NCI-H2171 (cell line): ENCODE results near the gene OPA1.
"Not testable (repeated sequence)": the region's sequence is repeated elsewhere in the genome, so short reads cannot be mapped to it uniquely, and the experiment has no call there.

Source experiments
- DNase-seq: peaks from one replicate; lab custom pipeline; 2025; lab: John Stamatoyannopoulos, UW

Gene OPA1

DNA sequence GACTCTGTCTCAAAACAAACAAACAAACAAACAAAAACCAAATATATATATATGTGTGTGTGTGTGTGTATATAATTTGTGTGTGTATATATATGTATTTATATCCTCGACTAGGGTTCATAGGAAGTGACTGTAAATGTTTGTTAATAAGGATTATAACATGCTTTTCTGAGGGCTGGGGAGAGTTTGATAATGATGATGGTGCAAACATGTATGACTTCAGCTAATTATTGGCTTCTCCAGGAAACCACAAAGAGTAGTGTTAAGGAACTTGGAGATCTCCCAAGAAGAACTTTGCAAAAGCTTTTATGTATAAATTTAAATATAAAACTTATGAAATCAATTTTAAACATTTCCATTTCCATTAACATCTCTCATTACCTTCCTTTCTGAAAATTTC is 3.9 kb upstream of the OPA1 start:
- DNase-seq = no peak

DNA sequence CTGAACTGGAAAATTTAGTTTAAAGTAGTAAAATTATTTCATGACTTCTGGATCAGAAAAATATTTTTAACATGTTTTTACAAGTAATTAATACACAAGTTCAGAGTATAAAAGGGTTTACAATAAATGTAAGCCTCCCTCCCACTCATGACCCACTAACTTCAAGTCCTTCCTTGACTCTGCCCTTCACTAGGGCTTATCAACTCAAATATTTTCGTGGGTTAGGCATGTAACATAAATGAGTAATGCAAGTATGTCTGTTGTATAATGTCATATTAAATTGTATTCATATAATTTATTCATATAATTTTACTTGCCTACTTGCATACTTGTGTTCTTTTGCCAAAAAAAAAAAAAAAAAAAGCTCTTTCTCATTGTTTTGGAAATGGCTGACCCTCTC is 3.4 kb upstream of the OPA1 start:
- no peak for DNase-seq

DNA sequence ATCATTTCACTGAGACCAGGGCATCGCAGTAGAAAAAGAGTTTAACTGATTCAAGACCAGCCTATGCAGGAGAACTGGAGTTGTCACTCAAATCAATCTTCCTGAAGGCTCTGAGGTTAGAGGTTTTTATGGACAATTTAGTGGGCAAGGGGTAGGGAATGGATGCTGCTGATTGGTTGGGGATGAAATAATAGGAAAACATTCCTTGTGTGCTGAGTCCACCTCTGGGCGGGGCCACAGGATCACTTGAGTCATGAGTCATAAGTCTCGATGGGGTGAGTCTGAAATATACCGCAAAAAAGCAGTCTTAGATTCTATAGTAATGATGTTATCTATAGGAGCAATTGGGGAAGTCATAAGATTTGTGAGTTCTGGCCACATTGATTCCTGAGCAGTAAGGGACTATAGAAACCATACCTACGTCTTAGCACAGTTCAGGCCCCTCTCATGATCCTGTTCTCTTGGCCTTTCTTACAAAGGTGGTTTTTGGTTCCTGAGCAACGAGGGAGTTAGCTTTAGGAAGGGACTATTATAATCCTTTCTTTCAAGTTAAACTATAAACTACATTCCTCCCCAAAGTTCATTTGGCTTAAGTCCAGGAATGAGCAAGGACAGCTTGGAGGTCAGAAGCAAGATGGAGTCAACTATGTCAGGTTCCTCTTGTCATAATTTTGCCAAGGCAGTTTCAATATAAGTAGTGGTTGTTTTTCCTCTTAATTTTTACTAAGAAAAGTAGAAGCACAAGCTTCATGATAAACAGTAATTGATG is 2.7 kb upstream of the OPA1 start:
- no peak for DNase-seq

DNA sequence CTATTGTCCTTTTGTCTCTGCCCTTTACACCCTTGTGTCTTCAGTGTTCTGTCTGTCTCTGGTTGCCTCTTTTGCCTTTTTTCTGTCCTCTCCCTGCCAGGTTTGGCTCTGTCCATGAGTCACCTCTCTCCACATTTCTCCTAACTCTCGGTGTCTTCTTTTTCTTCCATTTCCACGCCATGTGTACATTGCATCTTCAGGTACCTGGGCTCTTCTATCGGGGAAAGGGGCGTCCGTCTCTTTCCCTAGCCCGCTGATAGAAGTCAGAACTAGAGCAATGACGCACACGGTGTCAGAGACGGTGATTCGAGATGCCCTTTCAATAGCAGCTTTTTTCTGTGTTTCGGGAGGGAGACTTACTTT is 641 bp downstream of the OPA1 start:
- no peak for DNase-seq

DNA sequence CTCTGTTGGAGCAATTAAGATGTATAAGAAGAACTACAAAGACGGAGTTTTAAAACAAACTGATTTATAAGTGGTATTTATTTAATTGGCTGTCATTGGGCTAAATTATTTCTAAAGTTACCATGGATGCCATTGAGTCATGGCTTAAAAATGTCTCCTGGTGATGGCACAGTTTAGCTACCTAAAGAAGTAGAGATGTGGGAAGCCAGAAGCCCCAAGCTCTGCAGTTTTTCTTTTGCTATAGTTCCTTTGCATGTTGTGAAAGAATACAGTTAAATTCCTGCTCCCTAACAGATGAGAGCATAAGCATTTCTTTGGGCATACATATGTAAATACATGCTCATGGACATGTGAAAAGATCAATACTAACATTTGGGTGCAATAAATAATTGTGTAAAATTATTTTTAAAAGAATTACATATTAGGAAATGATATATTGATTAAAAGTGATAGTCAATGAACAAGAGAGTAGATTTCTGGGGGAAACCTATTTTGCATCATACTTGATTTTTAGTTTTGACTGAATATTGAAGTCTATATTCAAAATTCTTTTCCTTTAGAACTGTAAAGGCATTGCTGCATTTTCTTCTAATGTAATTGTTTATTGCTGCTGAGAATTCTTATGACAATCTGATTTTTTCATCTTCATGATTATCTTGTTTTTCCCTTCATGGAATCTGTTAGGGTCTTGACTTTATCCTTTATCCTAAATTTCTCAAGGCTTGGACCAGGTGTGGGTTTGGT is 2.1 kb downstream of the OPA1 start:
- no peak for DNase-seq

DNA sequence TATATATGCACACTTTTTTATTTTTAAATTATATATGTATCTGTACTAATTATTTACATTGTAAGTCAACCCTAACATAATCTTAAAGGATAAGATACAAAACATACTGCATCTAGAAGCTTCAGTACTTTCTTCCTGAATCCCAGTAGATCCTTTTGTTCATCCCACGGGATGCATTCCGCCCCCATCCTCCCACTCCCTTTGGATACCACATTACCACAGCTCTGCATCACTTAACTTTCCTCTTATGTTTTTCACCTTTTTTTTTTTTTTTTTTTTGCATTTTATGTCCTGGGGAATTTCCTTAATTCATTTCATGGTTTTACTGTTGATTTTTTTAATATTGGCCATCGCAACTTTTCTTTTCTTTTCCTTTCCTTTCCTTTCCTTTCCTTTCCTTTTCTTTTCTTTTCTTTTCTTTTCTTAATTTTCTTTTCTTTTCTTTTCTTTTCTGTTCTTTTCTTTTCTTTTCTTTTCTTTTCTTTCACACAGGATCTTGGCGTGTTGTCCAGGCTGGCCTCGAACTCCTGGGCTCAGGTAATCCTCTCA is 3.0 kb downstream of the OPA1 start:
- DNase-seq = no peak

DNA sequence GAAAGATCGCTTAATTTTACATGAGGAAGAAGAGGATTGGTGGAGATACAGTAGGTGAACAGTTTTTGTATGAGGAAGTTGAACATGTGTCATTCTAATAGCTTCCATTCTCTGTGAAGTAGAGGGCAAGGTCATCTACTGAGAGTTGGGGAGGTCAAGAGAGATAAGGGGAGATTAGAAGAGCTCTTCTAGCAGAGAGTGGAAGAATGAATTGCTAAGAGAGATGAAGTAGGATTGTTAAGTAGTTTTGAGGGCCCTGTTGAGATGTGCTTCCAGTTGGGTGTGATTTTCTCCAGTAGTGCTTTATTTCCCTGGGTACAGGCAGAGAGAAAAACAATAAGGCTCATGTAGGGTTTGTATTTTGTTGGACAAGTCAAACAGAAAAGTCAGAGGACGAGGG is 5.2 kb downstream of the OPA1 start:
- DNase-seq = no peak

DNA sequence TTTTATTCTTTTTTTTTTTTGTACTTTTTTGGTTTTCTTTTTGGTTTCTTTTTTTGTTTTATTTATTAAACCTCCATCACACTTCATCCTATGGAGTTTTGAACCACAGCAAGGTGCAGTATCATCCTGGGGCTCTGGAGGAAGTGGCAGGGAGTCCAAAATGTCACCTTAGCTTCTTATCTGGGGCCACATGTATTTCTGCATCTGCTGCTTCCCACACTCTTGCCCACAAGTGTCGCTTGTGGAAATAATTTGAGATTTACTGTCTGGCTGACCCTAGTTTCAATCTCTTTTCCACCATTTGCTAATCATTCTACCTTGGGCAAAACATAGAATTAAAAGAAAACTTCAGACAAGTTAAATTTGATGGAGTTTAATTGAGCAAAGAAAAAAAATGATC is 6.4 kb downstream of the OPA1 start:
- DNase-seq = no peak

DNA sequence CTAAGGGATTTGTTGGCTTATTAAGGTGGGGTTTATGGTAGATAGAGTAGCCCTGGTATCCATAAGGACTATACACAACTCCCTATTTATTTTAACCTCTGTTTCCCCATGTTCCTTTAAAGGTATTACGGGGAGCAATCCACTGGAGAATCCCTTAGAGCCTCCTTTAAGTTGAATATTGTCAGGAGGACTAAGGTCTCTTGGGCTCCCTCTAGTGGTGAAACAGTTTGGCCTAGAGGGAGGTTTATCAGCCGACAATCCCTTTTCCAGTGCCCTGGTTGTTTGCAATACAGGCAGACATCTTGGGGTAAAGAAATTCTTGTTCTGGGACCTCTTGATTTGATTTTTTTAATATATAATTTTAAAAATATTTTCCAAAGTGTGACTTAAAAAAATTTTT is 12.9 kb downstream of the OPA1 start:
- peak; percentile 71 for DNase-seq

DNA sequence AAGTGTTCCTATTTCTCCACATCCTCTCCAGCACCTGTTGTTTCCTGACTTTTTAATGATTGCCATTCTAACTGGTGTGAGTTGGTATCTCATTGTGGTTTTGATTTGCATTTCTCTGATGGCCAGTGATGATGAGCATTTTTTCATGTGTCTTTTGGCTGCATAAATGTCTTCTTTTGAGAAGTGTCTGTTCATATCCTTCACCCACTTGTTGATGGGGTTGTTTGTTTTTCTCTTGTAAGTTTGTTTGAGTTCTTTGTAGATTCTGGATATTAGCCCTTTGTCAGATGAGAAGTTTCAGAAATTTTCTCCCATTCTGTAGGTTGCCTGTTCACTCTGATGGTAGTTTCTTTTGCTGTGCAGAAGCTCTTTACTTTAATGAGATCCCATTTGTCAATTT is 13.9 kb downstream of the OPA1 start:
- not testable (repeated sequence) for DNase-seq

DNA sequence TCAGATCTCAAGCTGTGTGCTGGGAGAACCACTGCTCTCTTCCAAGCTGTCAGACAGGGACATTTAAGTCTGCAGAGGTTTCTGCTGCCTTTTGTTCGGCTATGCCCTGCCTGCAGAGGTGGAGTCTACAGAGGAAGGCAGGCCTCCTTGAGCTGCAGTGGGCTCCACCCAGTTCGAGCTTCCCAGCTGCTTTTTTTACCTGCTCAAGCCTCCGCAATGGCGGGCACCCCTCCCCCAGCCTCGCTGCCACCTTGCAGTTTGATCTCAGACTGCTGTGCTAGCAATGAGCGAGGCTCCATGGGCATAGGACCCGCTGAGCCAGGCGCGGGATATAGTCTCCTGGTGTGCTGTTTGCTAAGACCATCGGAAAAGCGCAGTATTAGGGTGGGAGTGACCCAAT is 17.5 kb downstream of the OPA1 start:
- DNase-seq = not testable (repeated sequence)

DNA sequence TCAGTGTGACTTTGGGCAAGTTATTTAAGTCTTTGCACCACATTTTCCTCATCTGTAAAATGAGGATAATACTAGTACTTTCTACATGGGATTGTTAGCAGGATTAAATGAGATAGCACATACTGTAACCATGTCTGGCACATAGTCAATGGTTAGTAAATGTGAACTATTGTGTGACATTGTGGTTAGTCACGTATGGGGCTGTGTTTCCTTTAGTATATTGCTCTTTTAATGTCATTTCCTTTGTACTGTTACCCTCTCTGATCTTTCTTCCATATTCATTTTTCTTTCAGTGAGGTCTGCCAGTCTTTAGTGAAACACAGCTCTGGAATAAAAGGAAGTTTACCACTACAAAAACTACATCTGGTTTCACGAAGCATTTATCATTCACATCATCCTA is 21.4 kb downstream of the OPA1 start:
- DNase-seq = no peak

DNA sequence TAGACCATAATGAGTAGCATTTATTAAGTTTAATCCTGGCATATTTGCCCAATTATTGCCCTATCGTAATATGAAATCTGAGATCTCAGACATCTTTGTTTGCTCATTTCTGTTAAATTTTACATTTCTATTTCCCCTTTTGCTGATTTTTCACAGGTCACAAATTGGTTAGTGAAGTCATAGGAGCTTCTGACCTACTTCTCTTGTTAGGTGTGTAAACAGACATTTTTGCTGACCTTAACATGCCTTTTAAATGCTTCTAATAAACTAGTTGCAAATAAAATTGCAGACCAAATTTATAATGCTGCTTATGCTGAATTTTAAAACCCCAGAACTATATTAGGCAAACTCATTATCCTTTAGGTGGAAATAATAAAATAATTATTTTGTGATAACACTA is 24.6 kb downstream of the OPA1 start:
- no peak for DNase-seq

DNA sequence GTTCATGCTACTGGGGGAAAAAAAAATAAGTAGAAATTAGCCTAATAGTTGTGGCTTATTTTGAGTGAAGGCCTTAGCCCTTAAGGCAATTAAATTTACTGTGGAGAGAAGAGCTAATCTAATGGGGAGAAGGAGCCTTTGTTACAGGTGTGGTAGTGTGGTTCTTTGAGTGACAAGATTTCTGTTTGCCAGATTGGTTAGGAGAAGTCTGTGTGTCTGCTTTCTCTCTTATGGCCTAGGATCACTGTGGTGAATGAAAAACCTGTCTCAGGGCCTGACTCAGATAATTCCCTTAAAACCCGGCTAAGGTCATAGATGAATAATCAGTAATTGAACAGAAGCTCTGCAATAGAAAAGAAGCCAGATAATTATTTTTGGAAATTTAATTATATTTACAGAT is 27.0 kb downstream of the OPA1 start:
- no peak for DNase-seq

DNA sequence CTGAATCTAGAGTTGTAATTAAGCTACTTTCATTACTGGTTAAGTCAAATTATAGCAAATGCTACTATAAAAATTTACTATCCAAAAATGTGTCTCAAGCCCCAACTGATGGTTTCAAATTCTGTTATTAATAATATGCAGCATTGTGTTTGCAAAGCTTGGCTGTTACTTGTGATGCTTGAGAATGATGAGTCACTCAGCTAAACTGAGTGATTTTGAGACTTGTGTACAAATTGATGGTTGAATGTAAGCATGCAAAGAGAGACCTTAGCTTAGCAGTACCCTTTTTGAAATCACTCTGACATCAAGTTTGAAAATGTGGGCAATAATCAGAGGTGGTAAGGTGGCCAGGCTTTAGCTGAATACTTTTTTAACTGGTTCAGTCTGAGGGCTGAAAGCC is 27.6 kb downstream of the OPA1 start:
- DNase-seq = no peak

DNA sequence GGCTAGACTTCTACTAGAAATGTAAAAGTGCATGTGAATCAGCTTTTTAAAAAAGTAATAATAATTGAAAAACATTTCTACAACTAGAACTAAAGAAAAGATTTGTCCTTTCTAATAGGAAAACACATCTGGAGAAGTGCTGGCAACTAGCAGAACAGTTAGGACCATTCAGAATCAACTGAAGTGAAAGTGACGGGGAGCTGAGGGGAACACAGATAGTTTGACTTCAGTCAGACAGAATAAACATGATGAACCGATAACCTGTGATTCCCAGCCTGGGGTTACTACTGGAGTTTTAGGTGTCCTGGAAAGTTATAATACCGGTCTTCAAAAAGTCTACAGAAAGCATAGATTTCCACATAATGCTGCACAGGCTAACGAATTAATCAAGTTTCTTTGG is 28.1 kb downstream of the OPA1 start:
- DNase-seq = no peak

DNA sequence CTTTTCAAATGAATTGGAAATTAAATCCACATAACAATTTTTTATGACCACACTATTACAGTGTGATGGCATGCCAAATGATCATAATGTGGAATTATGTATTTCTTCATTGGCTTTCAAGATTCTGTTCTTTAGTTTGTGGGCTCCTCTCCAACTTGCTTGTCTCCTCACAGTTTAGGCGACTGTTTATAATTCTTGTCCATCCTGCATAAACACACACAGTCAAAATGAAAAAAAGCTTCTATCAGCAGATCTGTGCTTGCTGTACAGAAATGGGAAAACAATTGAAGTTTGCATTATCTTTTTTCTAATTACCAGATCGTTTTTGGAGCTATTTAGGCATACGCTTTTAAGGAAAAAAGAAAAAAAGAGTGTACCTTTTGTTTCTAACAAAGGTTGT is 37.0 kb downstream of the OPA1 start:
- no peak for DNase-seq

DNA sequence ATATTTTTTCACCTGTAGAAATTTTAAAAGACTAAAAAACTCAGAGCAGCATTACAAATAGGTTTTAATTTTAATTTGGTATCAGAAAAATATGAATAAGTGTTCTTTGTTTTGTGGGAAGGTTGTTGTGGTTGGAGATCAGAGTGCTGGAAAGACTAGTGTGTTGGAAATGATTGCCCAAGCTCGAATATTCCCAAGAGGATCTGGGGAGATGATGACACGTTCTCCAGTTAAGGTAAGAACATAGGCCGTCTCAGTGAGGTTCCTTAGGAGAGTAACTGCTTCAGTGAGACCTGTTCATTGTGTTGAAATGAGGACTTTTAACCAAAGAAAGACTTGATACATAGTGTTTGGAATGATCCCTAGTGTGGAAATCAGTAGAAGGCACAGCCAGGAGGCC is 44.8 kb downstream of the OPA1 start:
- DNase-seq = no peak

DNA sequence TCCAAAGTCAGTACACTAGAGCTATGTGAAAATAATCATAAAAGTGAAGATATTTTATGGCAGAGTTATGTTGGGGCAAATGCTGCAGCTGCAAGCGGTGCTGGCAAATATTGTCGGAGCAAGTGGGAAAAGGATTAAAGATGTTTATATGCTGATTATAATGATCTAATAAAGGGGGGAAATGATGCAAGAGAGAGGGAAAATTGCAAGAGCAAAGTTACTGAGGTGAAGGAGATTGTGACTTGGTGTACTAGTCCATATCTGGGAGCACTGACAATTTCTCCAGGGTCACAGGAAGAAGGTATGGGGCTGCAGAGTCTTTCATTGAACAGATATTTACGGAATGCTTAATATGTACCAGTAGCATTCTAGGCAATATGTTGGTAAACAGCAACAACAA is 45.8 kb downstream of the OPA1 start:
- DNase-seq = no peak

DNA sequence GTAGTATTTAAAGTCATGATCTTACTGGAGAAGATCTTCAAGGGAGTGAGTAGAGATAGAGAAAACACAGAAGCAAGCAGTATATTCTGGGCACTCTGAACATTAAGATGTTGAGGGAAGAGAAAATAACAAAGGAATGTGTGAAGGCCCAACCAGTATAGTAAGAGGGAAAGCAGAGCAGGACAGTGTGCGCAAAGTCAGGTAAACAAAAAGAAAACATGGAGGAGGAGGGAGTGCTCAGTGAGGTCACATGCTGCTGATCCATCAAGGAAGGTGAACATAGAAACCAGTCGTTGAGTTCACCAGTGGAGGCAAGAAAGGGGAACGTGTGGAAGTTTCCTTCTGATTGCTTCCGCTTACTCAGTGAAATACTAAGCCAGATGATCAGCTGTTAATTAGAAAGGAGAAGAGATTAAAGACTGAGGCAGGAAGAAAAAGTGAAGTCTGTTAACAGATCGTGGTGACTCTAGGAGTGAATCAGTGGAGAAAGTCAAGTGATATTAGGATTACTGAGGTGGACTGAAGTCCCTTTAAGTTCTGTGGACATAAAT is 47.2 kb downstream of the OPA1 start:
- DNase-seq = no peak

DNA sequence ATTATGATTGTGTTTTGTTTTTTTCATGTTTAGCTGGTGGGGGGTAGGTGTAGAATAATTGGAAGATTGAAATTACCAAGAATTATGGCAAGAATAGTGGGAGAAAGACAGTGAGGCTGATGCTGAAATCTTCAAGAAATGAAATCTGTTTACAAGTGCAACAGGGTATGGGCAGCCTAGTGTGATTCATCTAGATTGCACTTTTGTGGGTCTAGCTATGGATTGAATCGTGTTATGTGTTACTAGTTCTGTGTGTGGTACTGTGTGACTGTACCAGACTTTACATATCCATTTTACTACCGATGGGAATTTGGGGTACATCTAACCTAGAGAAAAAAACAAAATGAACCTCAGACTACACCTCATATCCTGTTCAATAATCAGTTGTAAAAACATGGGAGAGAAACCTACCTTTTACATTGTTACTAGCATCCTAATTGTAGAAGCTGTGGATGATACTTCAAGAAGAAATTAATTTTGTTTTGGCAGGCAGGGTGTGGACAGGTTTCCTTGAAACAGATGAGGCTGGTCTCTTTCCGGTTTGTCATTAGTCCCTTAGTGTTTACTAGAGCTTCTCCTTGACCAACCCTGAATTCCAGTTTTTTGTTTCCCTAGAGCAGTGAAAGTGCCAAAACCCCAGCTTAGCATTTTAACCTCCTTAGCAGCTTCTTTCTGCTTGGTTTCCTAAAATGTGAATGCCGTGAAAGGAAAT is 47.9 kb downstream of the OPA1 start:
- DNase-seq = no peak

DNA sequence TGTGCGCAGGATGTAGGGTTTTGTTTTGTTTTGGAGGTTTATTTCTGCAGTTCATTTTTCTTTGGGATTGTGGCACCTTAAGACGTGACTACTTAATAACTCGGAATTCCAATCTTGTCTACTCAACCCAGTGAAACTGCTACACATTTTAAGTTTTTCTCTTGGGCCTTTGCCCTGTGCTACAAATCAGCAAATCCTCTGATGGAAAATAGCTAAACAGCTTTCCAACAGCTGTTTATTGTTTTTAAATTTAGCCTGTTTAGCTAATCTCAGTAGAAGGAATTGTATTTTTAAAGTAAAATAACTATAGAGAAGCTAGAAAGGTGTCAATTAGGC is 48.4 kb downstream of the OPA1 start:
- DNase-seq = no peak

DNA sequence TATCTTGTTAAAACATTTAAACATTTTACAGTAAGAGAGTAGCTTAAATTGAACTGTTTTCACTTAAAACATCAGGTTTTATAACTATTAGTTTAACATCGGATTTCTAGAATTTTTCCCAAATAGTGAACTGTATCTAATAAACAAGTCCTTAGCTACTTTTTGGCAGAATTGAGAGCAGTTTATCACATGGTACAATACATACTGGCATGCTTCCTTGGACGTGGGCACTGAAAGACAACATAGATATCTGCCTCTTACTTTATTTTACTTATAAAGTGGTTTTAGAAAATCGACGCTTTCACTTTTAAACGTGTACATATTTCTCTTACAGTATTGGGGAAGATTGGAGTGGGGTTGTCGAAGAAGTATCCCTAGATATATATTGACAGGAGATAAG is 52.8 kb downstream of the OPA1 start:
- no peak for DNase-seq
